ENCODE measurements around the gene GEN1.
"Not testable (repeated sequence)": the region's sequence is repeated elsewhere in the genome, so short reads cannot be mapped to it uniquely, and the experiment has no call there.

GEN1 gene

DNA sequence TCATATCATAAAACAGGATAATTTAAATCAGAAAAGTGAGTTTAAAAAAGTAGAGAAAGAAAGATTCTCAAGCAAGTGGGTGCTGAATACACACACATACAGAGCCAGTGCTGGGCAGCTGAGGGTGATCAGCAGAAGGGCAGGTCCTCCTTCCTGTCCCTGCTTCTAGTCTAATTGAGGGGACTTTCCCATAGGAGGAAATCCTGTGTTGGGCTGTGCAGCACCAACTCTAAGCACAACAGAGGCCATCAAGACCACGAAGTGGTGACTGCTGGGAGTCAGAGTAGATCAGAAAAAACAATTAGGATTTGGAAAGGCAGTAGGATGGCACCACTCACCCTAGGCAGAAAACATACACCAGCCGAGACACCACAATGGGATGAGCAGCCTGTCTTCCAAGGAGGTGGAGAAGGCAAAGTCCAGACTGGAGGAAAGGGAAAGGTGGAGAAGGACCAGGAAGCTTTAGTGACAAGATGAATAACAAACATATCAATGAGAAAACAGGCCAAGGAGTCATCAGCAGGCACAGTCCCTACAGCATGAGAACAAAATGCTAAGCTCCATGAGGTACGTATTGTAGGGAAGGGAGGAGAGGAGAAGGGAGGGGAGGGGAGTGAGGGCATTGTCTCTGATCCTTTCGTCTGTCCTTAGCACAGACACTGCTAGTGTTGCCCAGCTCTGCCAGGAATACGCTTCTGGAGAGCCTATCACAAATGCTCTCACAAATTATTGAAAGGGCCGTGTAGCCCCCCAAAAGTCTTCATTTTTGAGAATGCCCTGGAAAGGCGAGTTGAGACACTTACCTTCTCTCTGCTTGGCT, 45.6 kb downstream of the GEN1 start:
- DNase-seq (ENCODE audit: low read depth) = no peak

DNA sequence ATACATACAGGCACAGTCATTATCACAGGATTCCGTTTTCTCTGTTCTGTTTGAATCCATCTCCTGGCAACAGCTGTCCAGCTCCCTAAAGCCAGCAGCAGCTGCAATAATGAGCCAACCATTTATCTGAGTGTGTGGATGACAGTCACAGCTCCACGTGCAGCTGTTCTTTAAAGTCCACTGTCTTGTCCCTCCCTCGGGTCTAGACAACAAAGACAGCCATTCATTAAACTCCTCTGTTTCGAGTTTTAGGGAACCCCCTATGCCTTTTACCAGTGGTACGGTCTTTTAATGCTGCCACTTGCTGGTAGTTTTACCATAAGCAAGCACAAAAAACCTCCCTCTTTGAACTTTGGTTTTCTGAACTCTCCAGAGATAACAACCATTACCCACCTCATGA, 46.3 kb downstream of the GEN1 start:
- DNase-seq (ENCODE audit: low read depth) = no peak

DNA sequence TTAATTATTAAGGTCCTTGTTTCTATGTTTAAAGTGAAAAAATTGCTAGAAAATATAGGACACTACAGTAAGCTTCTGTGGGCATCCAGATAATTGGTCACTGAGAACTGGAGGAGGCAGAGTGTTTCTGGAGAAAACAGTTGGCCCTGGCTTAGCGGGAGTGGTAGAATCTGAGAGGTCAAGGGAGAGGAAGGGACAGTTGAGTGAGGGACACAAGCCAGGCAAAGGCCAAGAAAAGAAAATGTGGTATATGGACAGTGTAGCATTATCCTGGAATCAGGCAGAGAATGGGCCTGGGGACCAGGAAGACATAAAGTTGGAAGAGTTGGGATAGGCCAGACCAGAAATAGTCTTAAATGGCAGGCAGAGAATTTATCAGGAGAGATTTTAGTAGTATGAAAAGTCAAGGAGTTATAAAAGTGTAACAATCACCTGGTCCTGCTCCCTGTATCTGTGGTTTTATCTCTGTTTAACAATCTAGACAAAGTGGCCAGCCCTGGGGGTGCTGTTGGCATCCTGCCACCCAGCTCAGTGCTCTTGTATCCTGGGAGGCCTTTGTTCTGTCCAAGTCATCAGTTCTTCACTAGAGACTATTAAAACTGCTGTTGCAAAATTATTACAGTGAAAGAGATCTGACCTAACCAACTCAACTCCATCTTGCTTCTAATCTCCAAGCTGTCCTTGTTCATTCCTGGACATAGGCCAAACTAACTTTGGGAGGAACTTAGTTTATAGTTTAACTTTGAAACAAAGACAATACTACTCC, 46.9 kb downstream of the GEN1 start:
- no peak for DNase-seq (ENCODE audit: low read depth)

DNA sequence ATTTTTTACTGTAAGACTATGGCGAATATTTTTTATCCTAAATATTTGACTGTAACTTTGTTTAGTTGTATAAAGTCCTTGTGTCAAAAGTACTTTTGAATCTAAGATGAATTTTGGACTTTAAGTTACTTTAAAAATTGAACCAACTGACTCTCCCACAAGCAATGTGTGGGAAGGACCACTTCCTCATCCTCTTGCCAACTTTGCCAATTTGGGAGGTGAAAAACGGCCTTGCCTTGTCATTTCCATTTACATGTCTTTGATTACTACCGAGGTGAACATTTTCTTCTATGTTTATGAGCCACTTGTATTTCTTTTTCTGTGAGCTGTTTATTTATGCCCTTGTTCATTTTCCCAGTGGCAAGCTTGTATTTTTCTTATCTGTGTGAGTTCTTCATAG, 49.6 kb downstream of the GEN1 start:
- DNase-seq (ENCODE audit: low read depth) = no peak

DNA sequence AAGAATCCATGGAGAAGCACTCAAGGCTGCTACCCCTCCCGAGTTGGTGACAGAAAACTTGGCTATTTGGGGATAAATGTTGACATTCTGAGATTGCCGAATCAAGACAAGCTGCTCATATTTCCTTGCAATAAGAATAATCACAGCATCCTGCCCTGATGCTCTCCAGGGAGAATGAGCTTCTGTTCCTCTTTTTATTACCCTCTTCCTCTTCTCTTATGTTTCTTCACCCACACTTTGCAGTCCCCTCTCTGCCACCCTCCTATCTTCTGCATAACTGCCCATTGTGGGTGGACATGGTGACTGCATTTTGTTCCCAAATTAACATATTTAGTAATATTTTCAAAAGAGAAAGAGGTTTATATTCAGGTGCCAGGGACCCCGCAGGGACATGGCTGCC, 50.4 kb downstream of the GEN1 start:
- DNase-seq (ENCODE audit: low read depth) = no peak

DNA sequence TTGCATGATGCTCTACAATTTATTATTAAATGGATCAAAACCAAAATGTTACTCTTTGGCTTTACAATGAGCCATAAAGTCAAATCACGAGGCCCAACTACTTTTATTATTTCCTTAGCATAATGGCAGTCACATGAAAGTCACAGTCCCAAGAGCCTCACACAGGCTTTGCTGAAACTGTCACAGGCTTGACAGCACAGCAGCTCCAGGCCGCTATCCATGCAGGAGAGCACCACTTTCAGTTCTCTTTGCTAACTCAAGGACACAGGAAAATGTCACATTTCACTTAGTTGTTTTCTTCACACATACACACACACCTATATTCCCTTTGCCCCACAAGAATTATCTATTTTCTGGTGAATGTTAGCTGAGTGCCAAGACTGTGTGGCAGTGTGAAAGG, 51.2 kb downstream of the GEN1 start:
- DNase-seq (ENCODE audit: low read depth) = no peak

DNA sequence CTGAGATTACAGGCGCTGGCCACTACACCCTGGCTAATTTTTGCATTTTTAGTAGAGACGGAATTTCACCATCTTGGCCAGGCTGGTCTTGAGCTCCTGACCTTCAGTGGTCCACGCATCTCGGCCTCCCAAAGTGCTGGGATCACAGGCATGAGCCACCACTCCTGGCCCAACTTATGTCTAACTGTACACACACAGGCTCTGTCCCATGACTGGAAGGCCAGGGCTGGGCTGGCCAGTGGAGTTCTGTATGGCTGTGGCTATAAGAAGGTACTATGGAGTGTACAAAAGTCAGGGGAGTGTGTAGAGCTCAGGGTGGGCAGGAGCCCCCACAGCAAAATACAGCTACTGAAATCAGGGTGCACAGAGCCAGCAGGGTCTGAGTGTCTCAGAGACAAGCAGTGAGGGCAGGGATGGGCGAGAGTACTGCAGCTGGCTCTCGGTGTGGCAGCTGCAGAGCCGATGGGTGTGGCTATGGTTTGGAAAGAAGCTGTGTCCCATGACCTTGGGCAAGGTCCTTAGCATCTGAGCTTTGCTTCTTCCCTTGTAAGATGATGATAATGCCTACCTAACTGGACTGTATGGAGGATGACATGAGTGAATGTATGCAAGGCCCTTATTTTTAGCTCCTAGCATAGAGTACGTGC, 51.9 kb downstream of the GEN1 start:
- DNase-seq (ENCODE audit: low read depth) = no peak

DNA sequence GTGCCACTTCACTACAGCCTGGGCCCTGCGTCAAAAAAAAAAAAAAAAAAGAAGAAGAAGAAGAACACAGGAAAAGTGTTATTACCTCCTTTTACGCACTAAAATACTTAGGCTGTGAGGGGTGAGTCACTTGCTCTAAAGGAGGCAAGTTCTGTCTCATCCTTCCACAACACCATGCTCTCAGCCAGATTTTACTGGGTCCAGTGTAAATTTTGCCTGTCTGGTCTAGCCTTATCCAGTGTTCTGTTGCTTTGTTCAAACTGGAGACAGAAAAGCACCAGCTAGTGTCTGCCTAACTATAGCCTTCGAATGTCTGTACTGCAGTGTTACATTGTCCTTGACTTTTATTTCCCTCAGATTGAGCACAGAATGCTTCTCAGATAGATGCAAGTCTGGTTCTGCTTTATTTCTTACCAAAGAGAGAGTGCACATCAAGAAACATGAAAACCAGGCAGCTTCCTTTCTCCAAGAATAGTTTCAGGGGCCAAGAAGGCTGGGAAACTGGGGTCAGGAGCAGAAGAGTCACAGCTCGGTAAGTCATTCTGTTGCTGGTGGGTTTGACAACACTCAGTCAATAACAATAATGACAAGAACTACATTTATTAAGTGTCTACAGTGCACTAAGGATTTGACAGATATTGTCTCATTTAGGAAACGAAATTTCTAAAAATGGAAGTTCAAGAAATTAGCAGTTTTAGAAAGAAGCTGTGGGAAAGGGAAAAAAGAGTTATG, 59.2 kb downstream of the GEN1 start:
- peak; percentile 15 for DNase-seq (ENCODE audit: low read depth)

DNA sequence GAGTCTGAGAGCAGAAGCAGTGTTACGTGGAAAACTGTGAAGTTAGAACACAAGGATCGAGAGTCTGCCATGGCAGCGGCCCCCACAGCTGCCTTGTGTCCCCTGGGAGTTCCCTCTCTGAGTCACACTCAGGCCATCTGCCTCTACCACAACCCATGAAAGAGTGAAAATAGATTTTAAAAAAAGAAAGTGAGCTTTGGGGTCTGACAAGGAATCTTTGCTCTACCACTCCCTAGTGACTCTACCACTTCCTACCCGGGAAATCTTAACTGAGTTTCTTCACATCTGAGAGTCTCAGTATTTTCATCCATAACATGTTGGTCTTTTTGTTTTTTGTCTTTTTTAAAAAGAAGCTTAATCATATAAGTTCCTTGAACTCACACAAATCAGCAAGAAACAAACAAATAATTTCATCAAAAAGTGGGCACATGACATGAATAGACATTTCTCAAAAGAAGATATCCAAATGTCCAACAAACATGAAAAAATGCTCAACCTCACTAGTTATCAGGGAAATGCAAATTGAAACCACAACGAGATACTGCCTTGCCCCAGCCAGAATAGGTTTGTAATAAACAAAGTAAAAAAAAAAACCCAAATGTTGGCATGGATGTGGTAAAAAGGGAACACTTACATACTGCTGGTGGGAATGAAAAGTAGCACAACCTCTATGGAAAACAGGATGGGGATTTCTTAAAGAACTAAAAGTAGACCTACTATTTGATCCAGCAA, 60.0 kb downstream of the GEN1 start:
- DNase-seq (ENCODE audit: low read depth) = peak; percentile 17

DNA sequence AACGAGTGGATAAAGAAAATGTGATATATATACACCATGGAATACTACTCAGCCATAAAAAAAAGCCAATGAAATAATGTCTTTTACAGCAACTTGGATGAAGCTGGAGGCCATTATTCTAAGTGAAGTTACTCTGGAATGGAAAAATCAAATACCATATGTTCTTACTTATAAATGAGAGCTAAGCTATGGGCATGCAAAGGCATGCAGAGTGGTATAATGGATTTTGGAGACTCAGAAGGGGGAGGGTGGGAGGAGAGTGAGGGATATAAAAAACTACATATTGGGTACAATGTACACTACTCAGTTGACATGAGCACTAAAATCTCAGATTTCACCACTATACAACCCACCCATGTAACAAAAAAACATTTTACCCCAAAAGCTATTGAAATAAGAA, 60.7 kb downstream of the GEN1 start:
- no peak for DNase-seq (ENCODE audit: low read depth)

DNA sequence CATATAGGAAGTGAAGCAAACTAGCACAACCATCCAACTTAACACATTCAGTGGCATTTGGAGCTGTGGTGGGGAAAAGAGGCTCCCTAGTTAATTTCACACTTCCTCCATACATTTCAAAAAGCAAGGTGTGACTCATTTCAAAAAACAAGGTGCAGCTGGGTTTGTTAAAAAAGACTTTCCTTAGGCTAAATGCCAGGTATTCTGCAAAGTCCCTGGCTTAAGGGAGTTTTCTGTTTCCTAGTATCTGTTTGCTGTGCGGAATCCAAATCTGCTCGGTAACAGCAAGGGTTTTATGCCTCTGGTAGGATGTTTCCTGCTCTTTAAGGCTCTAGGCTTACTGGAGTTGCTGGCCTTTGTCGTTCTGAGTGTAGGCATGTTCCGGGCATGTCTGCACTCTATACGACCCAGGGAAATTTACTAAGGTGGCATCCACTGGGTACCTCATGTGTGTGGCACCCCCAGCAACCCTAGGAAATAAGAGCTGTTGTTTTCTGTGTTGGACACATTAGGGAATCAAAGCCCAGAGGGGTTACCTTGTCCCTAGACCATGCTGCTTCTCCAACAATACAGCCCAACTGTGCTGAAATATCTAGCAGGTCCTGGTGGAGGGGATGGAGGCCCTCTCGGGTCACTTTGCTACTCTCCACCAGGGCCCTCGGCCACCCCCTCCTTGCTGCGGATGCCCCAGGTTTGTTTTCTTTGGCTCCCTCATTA, 61.7 kb downstream of the GEN1 start:
- no peak for DNase-seq (ENCODE audit: low read depth)

DNA sequence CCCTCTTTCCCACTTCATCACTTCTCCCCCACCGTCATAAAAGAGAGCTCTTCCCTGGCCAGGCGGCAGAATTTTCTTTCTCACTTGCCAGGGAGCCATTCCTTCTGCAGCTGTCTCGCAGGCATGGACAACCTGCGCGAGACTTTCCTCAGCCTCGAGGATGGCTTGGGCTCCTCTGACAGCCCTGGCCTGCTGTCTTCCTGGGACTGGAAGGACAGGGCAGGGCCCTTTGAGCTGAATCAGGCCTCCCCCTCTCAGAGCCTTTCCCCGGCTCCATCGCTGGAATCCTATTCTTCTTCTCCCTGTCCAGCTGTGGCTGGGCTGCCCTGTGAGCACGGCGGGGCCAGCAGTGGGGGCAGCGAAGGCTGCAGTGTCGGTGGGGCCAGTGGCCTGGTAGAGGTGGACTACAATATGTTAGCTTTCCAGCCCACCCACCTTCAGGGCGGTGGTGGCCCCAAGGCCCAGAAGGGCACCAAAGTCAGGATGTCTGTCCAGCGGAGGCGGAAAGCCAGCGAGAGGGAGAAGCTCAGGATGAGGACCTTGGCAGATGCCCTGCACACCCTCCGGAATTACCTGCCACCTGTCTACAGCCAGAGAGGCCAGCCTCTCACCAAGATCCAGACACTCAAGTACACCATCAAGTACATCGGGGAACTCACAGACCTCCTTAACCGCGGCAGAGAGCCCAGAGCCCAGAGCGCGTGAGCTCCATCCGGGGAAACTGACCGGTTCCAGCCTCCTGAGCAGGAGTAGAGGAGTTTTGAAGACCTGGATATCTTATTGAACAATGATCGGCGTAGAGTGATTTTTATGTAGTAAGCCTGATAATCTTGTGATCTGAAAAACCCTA, 62.7 kb downstream of the GEN1 start, which contains the start of gene MSGN1:
Gene MSGN1, plus strand, starts transcription at position 65 of the 850 bp plus-strand sequence. Its CDS starts 59 bp downstream, at position 124.
- no peak for DNase-seq (ENCODE audit: low read depth)

DNA sequence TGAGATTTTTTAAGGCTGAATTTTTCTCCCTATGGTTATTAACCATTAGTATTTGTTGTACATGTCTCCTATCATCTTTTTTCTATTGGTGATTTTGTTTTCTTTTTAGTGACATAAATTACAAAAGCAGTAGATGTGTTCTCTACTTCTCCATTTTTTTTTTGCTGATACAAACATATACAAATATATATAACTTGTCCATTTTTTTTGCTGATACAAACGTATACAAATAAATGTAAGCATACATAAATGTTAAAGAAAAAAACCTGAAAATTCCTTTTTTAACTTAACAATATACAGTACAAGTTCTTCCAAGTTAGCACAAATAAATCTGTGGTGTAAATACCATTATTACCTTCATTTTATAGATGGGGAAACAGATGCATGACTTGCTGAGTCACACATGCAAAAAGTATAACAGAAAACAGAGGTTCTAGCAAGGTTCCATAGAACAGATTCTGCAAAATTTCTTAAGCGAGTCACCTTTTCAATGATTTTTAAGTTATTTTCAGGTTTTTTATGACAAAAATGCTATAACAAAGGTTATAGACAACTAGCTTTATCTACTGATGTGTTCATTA, 64.4 kb downstream of the GEN1 start:
- no peak for DNase-seq (ENCODE audit: low read depth)

DNA sequence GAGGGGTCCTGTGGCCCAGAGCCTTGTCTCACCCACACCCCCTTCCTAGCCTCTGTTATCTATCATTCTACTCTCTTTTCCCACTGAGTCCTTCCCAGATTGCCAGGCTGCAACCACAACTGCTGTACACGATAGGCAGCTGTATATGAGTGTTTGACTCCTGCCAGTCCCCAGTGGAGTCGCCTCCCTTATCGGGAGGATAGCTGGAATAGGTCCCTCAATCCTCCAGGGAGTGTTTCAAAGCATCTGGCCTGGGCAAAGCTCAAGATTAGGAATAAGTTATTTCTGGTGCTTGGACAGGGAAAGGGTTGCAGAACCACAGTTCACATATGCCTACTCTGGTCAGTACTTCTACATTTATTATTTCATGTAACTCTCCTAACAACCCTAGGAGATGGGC, 67.1 kb downstream of the GEN1 start:
- no peak for DNase-seq (ENCODE audit: low read depth)

DNA sequence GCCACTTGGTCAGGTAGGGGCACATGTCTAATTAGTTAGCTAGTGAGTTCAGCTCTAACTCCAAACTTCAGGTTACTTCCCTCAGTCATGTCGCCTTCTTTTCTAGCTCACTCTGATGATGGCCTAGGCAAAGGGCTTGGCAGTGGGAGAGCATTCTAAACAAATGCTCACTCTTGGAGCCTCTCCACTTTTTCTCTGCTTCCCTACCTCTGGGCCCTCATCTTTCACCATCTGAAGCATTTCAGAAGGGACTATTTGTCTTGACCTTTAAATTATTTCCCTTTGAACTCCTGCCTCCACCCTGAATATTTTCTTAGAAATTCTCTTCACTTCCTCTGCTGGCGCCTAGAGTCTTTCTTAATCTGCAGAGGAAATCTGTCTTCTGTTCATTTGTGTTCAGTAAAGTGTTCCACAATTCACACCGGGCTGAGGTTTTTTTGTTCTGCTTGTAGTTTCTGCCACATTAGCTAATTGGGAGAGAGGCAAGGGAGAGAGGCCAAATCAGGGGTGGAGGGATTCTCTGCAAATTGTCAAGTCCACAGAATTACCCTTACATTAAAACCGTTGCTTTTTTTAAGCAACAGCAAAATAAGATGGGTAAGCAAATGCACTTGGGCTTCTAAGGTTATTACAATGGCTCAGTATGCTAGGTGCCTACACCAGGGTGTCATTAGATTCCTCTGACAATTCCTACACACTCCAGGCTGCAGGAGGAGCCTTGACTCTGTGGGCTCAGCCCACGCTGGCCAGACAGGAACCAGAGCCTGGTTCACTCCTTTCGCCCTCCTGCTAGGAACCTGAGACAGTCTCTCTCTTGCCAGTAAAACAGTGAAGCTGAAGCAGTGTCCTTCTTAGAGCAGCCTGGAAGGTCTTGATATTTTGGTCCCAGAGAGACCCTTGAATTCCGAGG, 67.9 kb downstream of the GEN1 start:
- no peak for DNase-seq (ENCODE audit: low read depth)

DNA sequence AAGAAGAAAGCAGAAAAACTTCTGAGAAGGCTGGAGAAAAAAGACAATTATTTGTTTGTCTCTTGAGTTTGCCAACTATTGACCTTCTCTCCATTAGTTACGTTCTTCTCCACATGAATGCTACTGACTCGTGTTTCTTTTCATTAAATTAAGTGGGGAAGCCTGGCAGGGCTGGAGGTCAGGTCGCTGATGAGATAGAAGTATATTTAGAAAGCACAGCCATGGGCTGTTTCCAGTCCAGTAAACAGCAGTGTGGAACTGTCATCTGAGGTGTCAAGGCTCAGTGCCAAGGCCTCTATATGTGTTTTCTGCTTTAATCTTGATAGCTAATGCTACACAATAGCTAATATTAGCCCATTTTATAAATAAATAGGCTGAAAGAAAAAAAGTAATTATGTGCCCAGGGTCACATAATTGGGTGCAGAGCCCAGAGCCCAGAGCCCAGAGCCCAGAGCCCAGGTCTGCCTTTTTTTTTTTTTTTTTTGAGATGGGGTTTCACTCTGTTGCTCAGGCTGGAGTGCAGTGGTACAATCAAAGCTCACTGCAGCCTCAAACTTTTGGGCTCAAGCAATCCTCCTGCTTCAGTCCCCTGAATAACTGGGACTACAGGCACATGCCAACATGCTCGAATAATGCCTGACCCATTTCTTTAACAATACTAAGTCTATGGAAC, 68.6 kb downstream of the GEN1 start:
- DNase-seq (ENCODE audit: low read depth) = no peak

DNA sequence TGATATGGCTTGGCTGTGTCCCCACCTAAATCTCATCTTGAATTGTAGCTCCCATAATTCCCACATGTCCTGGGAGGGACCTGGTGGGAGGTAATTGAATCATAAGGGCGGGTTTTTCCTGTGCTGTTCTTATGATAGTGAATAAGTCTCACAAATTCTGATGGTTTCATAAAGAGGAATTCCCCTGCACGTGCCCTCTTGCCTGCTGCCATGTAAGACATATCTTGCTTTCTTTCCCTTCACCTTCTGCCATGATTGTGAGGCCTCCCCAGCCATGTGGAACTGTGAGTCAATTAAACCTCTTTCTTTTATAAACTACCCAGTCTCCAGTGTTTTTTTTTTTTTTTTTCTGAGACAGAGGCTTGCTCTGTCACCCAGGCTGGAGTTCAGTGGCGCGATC, 69.7 kb downstream of the GEN1 start:
- DNase-seq (ENCODE audit: low read depth) = not testable (repeated sequence)

DNA sequence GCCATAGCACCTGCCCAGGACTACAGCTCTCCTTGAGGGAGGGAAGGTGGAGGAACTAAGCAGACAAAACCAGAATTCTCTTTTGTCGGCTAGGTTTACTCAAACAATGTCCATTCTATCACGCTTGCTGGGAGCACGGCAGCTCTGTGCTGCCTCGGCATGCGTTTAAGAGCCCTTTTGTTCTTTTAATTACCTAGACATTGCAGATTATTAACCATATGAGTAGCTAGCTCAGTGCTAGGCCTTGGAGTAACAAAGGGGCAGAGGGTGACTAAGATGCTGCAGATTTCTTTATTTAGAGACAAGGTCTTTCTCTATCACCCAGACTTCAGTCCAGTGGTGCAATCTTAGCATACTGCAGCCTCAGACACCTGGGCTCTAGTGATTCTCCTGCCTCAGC, 73.4 kb downstream of the GEN1 start:
- DNase-seq (ENCODE audit: low read depth) = no peak

Data from GM04504 (cell line).